Left lobe of liver (tissue), 2 donors: ENCODE measurements around the gene HSPB8. TPM values are rescaled to one million over a fixed set of nuclear protein-coding genes. Genes with fewer than 3 reads are reported as not detected.

Experiments
- ATAC-seq: fragments of 200-7000 bp; cut with Tn5 transposase; one replicate; pipeline ENCODE4 v1.9.1; 2020; ENCODE audit warnings: mild to moderate bottlenecking, moderate library complexity
- DNase-seq: peaks from one replicate; pipeline ENCODE4 v3.0.0-alpha.2; 2020; ENCODE audit warnings: low spot score
- total RNA-seq: library from RNA; stranded (reverse); gene quantifications from one replicate; pipeline ENCODE4 v1.2.1, GENCODE V29; 2021
- donor health status: DM: no; HTN: no; CAD: no; lungs with moderate emphysema.
- donor health status: DM: no; HTN: yes; CAD: no.

The HSPB8 gene
- total RNA-seq, 1 donor from 2014 or later, result 0.96 TPM

DNA sequence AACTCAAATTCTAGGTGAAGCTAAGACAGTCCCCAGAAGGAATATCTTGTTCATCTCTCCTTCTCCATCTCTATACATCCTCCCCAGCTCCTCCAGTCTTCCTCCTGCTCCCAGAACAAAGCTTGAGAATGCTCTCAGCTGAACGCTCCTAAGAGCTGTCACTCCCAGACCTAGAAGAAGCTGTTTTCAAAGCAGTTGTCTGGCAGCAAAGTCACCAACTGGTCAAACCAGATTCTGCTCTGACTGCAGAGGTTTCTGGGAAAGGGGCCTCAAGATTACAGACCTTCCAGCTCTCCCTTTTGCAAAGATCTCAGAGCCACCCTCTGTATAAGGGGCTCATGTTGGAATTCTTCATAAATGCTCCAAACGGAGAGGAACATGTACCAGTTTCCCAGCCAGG, 9.6 kb upstream of the HSPB8 start:
- no peak for DNase-seq
- no peak for ATAC-seq

DNA sequence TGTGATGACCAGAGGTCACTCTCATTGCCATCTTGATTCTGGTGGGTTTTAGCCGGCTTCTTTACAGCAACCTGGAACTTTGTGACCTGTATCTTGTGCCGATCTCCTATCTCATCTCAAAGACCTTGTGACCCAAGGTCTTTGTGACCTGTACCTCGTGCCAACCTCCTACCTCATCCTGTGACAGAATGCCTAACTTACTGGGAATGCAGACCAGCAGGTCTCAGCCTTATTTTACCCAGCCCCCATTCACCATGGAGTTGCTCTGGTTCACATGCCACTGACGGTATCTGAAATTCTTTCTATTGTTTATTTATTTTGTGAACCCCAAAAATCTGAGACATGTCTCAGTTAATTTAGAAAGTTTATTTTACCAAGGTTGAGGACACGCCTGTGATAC, 7.4 kb upstream of the HSPB8 start:
- ATAC-seq, result no peak
- DNase-seq, result no peak

DNA sequence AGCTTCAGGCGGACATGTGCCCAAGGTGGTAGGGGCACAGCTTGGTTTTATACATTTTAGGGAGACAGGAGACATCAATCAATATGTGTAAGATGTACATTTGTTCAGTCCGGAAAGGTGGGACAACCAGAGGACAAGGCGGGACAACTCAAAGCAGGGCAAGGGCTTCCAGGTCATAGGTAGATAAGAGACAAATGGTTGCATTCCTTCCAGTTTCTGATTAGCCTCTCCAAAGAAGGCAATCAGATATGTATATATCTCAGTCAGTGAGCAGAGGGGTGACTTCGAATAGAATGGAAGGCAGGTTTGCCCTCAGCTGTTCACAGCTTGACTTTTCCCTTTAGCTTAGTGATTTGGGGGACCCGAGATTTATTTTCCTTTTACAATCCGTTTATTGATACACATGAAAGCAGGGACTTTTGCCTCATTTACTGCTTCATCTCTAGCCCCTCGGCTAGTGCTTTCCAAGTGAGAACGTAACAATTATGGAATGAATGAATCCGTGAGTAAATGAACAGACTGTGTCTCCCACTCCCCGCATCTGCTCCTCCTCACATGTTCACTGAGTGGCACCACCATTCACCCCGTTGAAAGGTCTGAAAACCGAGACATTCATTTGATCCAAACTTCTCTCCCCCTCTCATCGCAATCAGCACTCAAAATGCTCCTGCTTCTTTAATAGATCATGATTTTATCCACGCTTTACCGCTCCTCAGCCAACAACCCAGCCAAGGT, 6.9 kb upstream of the HSPB8 start:
- ATAC-seq, result no peak
- no peak for DNase-seq

DNA sequence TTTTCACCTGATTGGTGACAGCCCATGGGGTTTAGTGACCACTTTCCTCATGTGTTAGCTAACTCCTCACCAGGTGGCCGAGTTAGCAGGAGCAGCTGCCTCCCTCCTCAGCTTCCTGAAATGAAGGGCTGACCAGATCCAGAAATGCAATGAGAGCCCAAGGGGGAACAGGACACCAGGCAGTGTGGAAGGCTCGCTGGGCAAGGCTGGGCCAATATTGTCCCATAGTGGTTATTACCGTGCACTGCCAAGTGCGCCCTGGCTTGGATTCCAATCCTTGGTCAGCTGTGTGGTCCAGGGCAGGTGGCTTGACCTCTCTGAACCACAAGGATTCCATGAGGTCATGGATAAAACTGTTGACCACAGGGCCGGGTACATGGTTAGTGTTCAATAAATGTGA, 3.6 kb upstream of the HSPB8 start:
- DNase-seq, result no peak
- no peak for ATAC-seq

DNA sequence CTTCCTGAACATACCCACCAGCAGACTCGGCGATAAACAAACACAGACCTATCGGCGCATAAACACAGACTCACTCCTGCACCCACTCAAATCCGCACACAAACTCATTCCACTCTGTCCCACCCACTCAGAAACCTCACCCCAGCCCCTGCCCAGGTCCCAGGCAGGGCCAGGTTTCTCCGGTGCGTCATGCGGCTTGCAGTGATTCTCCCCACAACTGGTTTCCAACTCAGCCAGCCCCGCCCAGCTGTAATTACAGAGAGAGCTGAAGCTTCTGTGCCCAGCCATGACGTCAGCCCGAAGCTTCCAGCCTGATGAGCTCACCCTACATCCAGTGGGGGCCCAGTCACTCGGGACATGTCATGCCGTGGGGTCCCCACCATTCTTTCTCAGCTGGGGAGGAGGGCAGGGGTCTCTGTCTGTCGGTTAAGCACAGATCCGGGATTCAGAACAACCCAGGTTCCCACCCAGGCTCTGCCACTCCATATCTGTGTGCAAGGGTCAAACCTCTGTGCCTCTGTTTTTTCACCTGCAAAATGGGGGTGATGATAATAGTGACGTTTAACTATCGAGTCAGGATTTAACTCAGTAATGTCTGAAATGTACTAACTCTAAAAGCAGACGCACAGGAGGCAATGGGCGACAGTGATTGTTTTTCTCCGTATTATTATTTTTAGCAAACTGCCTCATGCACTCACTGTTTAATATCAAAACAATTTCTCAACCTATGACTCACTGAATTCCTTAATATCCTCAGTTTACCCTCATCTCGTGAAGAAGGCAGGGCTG, 2.3 kb upstream of the HSPB8 start:
- no peak for ATAC-seq
- no peak for DNase-seq

DNA sequence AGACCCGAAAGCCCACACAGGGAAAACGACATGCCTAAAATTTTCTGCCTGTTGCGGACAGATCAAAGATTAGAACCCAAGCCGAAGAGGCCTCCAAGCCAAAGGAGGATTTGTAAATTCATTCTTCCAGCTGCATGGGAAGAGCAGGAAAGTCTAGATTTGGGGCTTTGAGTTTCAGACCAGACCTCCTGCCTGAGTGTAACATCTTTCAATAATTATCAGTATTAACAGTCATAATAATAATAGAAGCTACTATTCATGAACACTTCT, 1.7 kb upstream of the HSPB8 start:
- no peak for ATAC-seq
- no peak for DNase-seq

DNA sequence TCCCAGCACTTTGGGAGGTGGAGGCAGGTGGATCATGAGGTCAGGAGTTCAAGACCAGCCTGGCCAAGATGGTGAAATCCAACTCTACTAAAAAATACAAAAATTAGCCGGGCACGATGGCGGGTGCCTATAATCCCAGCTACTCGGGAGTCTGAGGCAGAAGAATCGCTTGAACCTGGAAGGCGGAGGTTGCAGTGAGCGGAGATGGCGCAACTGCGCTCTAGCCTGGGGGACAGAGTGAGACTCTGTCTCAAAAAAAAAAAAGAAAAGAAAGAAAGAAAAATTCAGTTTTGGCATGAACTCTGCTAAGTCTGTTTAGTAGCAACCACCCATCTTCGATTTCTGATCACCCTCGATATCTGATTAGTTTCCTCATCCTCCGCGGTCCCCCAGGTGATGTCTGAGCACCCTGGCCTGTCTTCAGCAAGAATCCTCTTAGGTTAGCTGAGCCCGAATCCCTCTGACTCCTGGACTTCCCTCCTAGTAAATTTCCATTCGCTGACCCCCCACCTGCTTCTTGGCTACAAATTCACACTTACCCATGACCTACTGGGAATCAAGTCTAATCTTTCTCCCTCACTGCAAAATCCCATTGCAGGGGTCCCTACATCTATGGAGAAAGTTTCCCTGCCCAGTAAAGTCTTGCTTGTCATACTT, 879 bp upstream of the HSPB8 start:
- ATAC-seq, result no peak
- no peak for DNase-seq

DNA sequence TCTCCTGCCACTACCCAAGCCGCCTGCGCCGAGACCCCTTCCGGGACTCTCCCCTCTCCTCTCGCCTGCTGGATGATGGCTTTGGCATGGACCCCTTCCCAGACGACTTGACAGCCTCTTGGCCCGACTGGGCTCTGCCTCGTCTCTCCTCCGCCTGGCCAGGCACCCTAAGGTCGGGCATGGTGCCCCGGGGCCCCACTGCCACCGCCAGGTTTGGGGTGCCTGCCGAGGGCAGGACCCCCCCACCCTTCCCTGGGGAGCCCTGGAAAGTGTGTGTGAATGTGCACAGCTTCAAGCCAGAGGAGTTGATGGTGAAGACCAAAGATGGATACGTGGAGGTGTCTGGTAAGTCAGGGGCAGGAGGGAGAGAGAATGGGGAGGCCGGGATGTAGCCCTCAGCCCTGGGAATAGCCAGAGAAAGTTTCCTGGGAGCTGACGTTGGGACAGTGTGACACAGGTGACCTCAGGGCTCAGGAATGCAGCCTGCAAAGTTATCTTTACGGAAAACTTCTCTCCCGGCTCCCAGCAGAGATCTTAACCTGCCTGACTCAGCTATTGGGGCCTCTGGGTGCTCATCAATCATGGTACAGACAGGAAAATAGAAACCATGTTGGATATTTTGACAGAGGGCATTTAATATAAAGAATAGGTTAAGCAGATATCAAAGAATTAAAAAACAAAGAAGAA, 747 bp downstream of the HSPB8 start:
- ATAC-seq, result no peak
- no peak for DNase-seq

DNA sequence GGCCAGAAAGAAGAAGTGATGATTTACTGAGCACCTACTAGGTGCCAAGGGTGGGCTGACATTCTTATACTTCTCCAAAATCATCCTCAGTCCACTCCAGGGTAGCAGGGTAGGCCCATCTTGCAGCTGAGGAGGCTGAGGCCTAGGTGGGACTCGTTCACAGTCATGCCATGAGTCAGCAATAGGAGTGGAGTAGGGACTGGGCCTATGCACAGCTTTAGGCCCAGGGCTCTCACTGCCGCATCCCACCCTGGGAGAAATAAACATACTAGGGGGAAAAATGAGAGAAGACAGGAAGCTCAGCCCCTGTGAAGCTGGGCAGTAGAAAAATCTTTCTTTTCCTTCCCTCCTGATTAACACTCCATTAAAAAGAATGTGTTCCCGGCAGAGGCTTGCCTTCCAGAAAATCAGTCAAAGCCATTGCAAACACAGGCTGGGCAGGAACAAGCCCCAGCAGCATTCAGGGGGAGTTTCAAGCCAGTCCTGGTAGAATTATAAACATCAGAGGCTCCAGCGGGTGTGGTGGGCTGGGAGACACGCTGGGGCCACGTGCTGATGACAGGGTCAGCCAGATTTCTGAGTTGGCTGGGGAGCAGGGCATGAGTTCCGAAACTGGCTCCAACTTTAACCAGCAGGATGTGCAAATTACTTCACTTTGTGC, 1.8 kb downstream of the HSPB8 start:
- ATAC-seq, result no peak
- no peak for DNase-seq

DNA sequence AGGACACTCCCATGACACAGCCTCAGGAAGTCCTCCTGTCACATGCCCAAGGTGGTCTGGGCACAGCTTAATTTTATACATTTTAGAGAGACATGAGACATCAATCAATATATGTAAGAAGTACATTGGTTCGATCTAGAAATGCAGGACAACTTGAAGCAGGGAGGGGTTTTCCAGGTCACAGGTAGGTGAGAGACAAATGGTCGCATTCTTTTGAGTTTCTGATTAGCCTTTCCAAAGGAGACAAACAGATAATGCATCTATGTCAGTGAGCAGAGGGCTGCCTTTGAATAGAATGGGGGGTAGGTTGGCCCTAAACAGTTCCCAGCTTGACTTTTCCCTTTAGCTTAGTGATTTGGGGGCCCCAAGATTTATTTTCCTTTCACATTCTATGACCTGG, 2.5 kb downstream of the HSPB8 start:
- ATAC-seq (no peak), DNase-seq (no peak)

DNA sequence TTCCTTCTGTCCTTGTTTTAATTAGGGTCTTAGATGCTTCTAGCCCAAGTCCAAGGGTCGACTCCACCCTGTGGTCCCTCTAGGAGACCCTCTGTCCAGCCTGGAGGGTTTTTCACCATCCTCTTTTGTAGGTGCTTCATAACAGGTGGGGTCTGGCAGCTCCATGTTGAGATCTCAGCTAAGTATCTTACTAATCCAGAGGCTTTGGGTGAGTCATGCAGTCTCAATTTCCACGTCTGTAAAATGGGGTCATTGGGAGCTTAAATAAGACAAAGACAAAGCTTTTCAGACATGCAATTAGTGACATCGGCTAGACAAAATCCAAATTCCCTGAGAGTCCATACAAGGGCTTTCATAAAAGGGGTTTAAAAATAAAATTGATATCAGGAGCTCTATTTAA, 3.2 kb downstream of the HSPB8 start:
- ATAC-seq (no peak), DNase-seq (no peak)

DNA sequence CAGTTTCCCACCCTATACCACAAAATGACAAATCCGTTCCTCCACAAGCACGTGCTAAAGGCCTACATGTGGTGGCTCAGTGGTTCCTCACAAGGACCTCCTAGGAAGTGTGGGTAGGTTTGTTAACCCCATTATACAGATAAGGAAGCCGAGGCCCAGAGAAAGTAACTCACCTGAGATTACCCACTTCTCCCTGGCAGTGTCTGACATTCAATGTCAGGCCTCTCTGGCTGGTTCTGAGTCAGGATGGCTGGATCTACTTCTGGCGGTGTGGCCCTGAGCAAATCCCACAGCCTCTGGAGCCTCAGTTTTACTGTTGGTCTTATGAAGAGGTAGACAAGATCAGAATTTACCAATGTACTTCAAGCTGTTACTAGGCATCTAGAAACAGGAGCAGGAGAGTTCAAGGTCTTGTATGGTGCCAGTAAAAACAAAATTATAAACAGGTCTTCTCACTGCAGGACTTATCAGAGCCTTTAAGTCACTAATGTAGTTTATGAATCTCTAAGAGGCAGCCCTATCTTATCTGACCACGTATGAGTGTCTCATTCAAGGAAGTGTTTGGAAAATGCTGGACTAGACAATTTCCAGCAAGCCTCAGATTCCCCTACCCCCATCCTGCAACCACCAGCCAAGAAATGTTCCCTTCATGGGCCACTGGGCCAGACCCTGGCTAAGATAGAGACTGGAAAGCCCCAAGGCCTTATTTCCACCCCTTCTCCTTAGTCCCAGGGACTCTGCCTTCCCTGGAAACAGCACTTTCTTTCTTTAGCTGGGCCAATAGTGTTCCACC, 4.2 kb downstream of the HSPB8 start:
- peak; percentile 34 for ATAC-seq
- no peak for DNase-seq

DNA sequence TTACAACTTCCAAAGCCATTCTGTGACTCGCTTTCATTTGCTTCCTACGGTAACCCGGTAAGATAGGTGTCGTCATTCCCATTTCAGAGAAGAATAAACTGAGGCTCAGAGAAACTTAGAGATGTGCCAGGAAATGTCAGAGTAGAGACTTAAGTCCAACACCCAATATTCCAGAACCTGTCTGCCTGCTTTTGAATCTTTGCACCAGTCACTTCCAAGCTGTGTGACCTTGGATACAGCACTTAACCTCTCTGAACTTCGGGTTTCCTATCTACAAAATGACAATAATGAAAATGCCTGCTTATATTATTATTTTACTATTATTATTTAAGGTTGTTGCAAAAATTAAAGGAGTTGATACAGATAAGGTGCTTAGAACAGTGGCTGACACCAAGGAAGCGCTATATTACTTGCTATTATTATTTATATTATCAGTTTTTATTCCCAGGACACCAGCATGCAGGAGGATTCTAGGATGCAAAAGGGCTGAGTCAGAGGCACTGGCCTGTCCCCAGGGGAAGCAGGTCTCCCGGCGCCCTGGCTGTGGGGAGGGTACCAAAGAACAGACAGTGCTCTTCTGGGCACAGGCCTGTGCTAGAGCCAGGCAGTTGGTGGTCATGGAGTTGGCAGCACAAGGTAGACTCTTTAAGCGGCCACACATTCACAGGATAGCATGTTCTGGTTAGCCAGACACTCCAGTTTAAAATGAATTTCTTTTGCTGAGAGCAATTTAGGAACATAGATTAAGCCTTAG, 5.4 kb downstream of the HSPB8 start:
- no peak for DNase-seq
- ATAC-seq, result no peak

DNA sequence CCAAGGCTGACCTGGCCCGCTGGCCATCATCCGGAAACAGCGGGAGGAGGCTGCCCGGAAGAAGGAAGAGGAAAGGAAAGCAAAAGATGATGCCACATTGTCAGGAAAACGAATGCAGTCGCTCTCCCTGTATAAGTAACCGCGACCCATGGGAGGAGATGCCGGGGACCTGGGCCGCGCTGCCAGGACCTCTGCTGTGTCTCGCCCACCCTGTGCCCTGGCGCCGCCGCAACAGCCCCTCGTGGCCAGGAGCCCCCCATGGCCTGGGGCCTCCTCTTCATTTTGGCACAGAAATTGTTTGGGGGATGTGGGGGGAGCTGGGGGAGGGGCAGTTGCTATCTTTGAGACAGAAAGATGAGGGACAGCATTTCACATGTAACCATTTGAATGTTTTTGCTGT, 16.5 kb downstream of the HSPB8 start:
- DNase-seq (no peak), ATAC-seq (no peak)

DNA sequence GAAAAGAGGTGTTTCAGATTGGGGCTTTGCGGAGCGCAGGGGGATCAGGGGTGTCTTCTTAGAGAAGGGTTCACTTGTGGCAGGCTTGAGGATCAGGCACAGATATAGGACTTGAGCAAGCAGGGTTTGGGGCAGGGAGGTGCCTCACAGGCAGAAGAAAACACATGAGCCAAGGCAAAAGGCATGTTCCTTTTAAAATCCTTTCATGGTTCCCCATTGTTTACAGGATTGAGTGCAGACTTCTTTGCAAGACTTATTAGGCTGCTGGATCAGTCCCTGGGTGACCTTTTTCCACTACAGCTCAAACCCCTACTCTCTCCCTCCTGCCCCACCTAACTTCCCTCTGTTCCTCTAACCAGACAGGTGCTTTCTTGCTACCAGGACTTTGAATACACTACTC, 19.7 kb downstream of the HSPB8 start:
- ATAC-seq, result no peak
- DNase-seq, result no peak

DNA sequence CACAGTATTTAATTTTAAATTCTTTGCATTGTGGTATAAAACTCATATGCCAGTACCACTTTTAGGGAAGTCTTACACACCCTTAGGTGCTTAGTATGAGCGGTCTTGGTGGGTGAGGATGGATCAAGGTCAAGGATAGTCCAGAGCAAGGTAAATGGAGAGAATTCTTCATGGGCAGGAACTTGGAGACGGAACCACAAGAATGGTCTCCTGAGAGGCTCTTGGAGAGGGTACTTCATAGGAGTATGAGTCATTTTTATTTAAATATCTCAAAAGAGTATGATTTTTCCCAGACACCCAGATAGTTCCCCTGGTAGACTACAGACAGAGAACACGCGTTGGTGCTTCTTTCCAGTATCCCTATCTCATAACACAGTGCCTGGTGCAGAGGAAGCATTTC, 21.9 kb downstream of the HSPB8 start:
- no peak for DNase-seq
- no peak for ATAC-seq

DNA sequence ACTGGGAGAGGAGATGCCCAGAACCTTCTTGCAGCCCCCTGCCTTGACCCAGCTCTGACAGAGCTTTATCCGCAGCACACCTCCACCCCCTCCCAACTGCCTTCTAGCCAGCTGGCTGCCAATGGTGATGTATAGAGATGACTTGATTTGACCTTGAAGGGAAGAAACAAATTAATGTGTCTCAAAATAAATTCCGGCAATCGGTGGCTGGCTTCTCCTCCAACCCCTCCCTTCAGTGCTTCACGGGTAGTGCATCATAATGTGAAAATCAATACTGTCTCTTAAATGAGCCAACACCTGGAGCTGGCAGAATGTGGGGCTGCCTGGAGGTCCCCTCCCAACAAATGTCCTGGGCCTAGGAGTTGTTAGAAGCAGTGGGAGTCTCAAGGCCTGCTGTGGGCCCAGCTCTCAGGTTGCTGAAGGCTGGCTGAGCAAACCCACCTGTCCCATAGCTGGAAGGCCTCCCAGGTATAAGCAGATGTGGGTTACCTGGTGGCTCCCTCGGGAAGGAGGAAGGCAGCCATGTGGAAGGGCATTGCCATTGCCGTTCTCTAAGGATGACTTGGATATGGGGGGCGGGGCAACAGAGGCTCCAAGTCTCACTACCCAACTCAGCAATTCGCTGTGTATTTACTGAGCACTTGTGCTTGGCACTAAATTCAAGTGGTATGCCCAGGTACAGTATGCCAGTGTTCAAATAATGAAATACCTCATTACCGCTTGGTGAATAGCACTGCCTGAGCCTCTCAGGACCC, 23.2 kb downstream of the HSPB8 start:
- no peak for ATAC-seq
- DNase-seq, result no peak

DNA sequence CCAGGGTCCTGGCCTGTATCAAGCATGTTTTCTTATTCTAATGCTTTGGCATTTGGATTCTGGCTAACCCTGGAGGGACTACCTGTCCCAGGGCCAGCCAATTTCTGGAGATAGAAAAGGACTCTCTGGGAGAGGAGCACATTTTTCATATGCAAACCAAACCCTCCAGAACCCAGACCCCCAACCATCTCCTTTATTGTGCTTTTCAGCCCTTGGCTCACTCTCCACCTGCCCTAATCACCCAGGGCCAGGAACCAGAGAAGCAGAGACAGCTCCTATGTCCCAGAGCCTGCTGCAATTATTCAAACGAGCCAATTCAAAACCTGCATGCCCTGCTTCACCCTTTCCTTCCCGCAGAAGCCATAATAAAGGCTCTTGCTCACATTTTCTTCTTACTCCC, 23.8 kb downstream of the HSPB8 start:
- ATAC-seq, result no peak
- no peak for DNase-seq

DNA sequence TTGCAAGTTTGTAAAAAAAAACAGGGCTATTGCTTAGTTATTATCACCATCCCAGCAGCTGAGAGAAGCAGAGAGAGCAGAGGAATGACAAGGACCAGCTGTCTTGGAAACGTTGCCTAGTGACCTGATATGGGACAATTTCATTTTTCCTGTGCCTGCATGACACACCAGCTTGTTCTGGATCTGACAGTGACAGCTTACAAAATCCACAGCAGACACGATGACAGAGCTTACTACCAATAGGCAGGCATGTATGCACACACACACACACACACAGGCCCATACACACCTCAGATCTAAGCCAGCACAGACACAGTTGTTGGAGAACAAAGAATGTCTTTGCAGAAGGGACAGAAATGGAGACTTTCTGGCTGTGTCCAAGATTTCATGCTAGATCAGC, 25.4 kb downstream of the HSPB8 start:
- DNase-seq, result no peak
- ATAC-seq, result no peak
